Measurements from ENCODE around the gene CD248. TPM values are rescaled to one million over a fixed set of nuclear protein-coding genes. Genes with fewer than 3 reads are reported as not detected.
A peak's percentile ranks its signal among the peaks of the same experiment; 100 is the strongest.

CD248 gene
- total RNA-seq, 1 donor, result 107 TPM

- Histone ChIP-seq H3K27ac (ENCODE audit: low read depth, low read length) (peak overlapping the region; percentile 94), H3K9me3 (ENCODE audit: low read depth, low read length) (no peaks in the 10 kb centered on the region), H3K4me1 (ENCODE audit: insufficient read depth, low read length) (peaks cover 59% of the 10 kb centered on the region), H4K20me1 (ENCODE audit: insufficient read depth, low read length) (peaks cover 25% of the 10 kb centered on the region), H3K36me3 (ENCODE audit: insufficient read depth, low read length) (no peaks in the 10 kb centered on the region), H2AFZ (ENCODE audit: low read length) (no peak overlapping the region), H3K4me2 (ENCODE audit: insufficient read depth, low read length) (peak overlapping the region; percentile 96), H3K79me2 (ENCODE audit: insufficient read depth, low read length) (peaks cover 33% of the 10 kb centered on the region), H3K4me3 (ENCODE audit: insufficient read depth, low read length) (peak overlapping the region; percentile 75), H3K27me3 (ENCODE audit: insufficient read depth, low read length) (no peaks in the 10 kb centered on the region)
- peak; percentile 77 for DNase-seq (ENCODE audit: insufficient read length, low spot score, missing footprints)
- no peak for TF ChIP-seq CTCF (IDR thresholded peaks at IDR 0.05; ENCODE audit: extremely low read depth, low read depth, low read length)
These were observed 678 bp downstream of the CD248 start for GRCh38 chr11:66315921-66316811.

GRCh38 chr11:66315498-66315885, 1.4 kb downstream of the CD248 start:
- Histone ChIP-seq H4K20me1 (ENCODE audit: insufficient read depth, low read length) (peaks cover 25% of the 10 kb centered on the region), H3K36me3 (ENCODE audit: insufficient read depth, low read length) (no peaks in the 10 kb centered on the region), H3K79me2 (ENCODE audit: insufficient read depth, low read length) (peaks cover 33% of the 10 kb centered on the region), H3K4me1 (ENCODE audit: insufficient read depth, low read length) (peaks cover 59% of the 10 kb centered on the region), H3K27me3 (ENCODE audit: insufficient read depth, low read length) (no peaks in the 10 kb centered on the region), H3K4me3 (ENCODE audit: insufficient read depth, low read length) (peak overlapping the region; percentile 75), H3K27ac (ENCODE audit: low read depth, low read length) (peak overlapping the region; percentile 94), H3K9me3 (ENCODE audit: low read depth, low read length) (no peaks in the 10 kb centered on the region), H2AFZ (ENCODE audit: low read length) (no peak overlapping the region), H3K4me2 (ENCODE audit: insufficient read depth, low read length) (peak overlapping the region; percentile 96)
- no peak for TF ChIP-seq CTCF (IDR thresholded peaks at IDR 0.05; ENCODE audit: extremely low read depth, low read depth, low read length)
- DNase-seq (ENCODE audit: insufficient read length, low spot score, missing footprints), result peak; percentile 70

GRCh38 chr11:66314561-66315497, 2.0 kb downstream of the CD248 start:
- no peaks in the 10 kb centered on the region for H3K36me3 ChIP-seq (ENCODE audit: insufficient read depth, low read length)
- H3K4me2 ChIP-seq (ENCODE audit: insufficient read depth, low read length), result peak overlapping the region; percentile 96
- no peak for TF ChIP-seq CTCF (IDR thresholded peaks at IDR 0.05; ENCODE audit: extremely low read depth, low read depth, low read length)
- H3K27me3 ChIP-seq (ENCODE audit: insufficient read depth, low read length), result no peaks in the 10 kb centered on the region
- peak overlapping the region; percentile 75 for H3K4me3 ChIP-seq (ENCODE audit: insufficient read depth, low read length)
- H3K9me3 ChIP-seq (ENCODE audit: low read depth, low read length), result no peaks in the 10 kb centered on the region
- H4K20me1 ChIP-seq (ENCODE audit: insufficient read depth, low read length), result peaks cover 25% of the 10 kb centered on the region
- H3K27ac ChIP-seq (ENCODE audit: low read depth, low read length), result peak overlapping the region; percentile 94
- no peak overlapping the region for H2AFZ ChIP-seq (ENCODE audit: low read length)
- peaks cover 59% of the 10 kb centered on the region for H3K4me1 ChIP-seq (ENCODE audit: insufficient read depth, low read length)
- H3K79me2 ChIP-seq (ENCODE audit: insufficient read depth, low read length), result peaks cover 33% of the 10 kb centered on the region
- peak; percentile 78 for DNase-seq (ENCODE audit: insufficient read length, low spot score, missing footprints)
